Left renal cortex interstitium (tissue), 4 donors: Measurements from ENCODE around the gene AP5M1. TPM values are rescaled to one million over a fixed set of nuclear protein-coding genes. Genes with fewer than 3 reads are reported as not detected.
"Not testable (repeated sequence)": the region's sequence is repeated elsewhere in the genome, so short reads cannot be mapped to it uniquely, and the experiment has no call there.

Experiments used
- DNase-seq, 4 donors: peaks; one replicate each; pipeline ENCODE4 v3.0.0-alpha.2; 2013; ENCODE audit warnings: low read depth in 4 of 4, low spot score in 2 of 4, missing footprints in 1 of 4
- polyA plus RNA-seq, 4 donors: library from polyadenylated mRNA; unstranded; fragments of 120-200 nt; gene quantifications; one replicate each; pipeline ENCODE4 v1.2.1, GENCODE V29; 2013; ENCODE audit not compliant: insufficient read length in 4 of 4

AP5M1 gene
- 10 to 100 TPM; 54.3 to 60.3 (median 59.0) TPM for polyA plus RNA-seq

GRCh38 chr14:57268161-57269069, at the start of gene AP5M1, which contains the start of gene EXOC5:
TSS of gene AP5M1 (plus strand) at chr14:57268971. CDS start at chr14:57269315, 344 bp downstream.
TSS of gene EXOC5 (minus strand) at chr14:57268905. CDS start at chr14:57268648, 257 bp downstream.
- DNase-seq, result peak; percentile 47 to 94 (median 86)

- no peak for DNase-seq
These were observed 46.8 kb upstream of the AP5M1 start for GRCh38 chr14:57221931-57222330.

GRCh38 chr14:57227083-57227482, 41.7 kb upstream of the AP5M1 start:
- DNase-seq, result no peak

- not testable (repeated sequence) for DNase-seq
These were observed 40.5 kb upstream of the AP5M1 start for GRCh38 chr14:57228320-57228719.

- no peak for DNase-seq
These were observed 36.8 kb upstream of the AP5M1 start for GRCh38 chr14:57232006-57232405.

GRCh38 chr14:57240115-57240514, 28.7 kb upstream of the AP5M1 start:
- not testable (repeated sequence) for DNase-seq

- no peak for DNase-seq
These were observed 25.5 kb upstream of the AP5M1 start for GRCh38 chr14:57243320-57243719.

GRCh38 chr14:57244106-57244505, 24.7 kb upstream of the AP5M1 start:
- no peak for DNase-seq

- no peak for DNase-seq
These were observed 22.8 kb upstream of the AP5M1 start for GRCh38 chr14:57245941-57246340.

GRCh38 chr14:57246933-57247657, 21.7 kb upstream of the AP5M1 start:
- no peak for DNase-seq

- no peak for DNase-seq
These were observed 13.9 kb upstream of the AP5M1 start for GRCh38 chr14:57254884-57255283.

- not testable (repeated sequence) for DNase-seq
These were observed 10.6 kb upstream of the AP5M1 start for GRCh38 chr14:57258221-57258620.

GRCh38 chr14:57259672-57260071, 9.1 kb upstream of the AP5M1 start:
- no peak for DNase-seq

- DNase-seq, result no peak
These were observed 7.2 kb upstream of the AP5M1 start for GRCh38 chr14:57261604-57262003.

GRCh38 chr14:57262117-57262516, 6.7 kb upstream of the AP5M1 start:
- no peak for DNase-seq

- DNase-seq, result no peak
These were observed 2.7 kb upstream of the AP5M1 start for GRCh38 chr14:57266065-57266464.

- DNase-seq, result no peak
These were observed 4.5 kb downstream of the AP5M1 start for GRCh38 chr14:57273236-57273635.

GRCh38 chr14:57274551-57274950, 5.8 kb downstream of the AP5M1 start:
- DNase-seq, result no peak

- no peak for DNase-seq
These were observed 6.4 kb downstream of the AP5M1 start for GRCh38 chr14:57275023-57275664.

- no peak for DNase-seq
These were observed 8.3 kb downstream of the AP5M1 start for GRCh38 chr14:57277062-57277461.

GRCh38 chr14:57287745-57288144, 19.0 kb downstream of the AP5M1 start:
- DNase-seq, result no peak
